ENCODE measurements around the gene FBH1.

Gene FBH1

GRCh38 chr10:5929442-5929841 lies 39.4 kb downstream of the FBH1 start:
- in situ Hi-C loops (cut with HindIII; ENCODE audit: low pct_ligation_motif_present, low sequenced_read_pairs): no loop called here
- Histone ChIP-seq H3K4me3 (ENCODE audit: low read depth, low read length) (no peak overlapping the region), H3K27ac (no peak overlapping the region), H3K36me3 (replicated peaks) (peaks cover 53% of the 10 kb centered on the region), H3K27me3 (replicated peaks) (no peaks in the 10 kb centered on the region)
- no peak for TF ChIP-seq CTCF (IDR thresholded peaks at IDR 0.05; ENCODE audit: low read depth, low read length, missing control alignments)
- no peak for DNase-seq

GRCh38 chr10:5930272-5930671 lies 40.2 kb downstream of the FBH1 start:
- DNase-seq: no peak
- Histone ChIP-seq H3K4me3 (ENCODE audit: low read depth, low read length) (no peak overlapping the region), H3K27me3 (replicated peaks) (no peaks in the 10 kb centered on the region), H3K27ac (no peak overlapping the region), H3K36me3 (replicated peaks) (peaks cover 49% of the 10 kb centered on the region)
- TF ChIP-seq CTCF (IDR thresholded peaks at IDR 0.05; ENCODE audit: low read depth, low read length, missing control alignments): no peak
- in situ Hi-C loops (cut with HindIII; ENCODE audit: low pct_ligation_motif_present, low sequenced_read_pairs): no loop called here

GRCh38 chr10:5932345-5932744 lies 42.3 kb downstream of the FBH1 start:
- H3K36me3 ChIP-seq (replicated peaks): peaks cover 52% of the 10 kb centered on the region
- in situ Hi-C loops (cut with HindIII; ENCODE audit: low pct_ligation_motif_present, low sequenced_read_pairs): no loop called here
- no peak for TF ChIP-seq CTCF (IDR thresholded peaks at IDR 0.05; ENCODE audit: low read depth, low read length, missing control alignments)
- no peak overlapping the region for H3K27ac ChIP-seq
- no peak overlapping the region for H3K4me3 ChIP-seq (ENCODE audit: low read depth, low read length)
- DNase-seq: no peak
- no peaks in the 10 kb centered on the region for H3K27me3 ChIP-seq (replicated peaks)

GRCh38 chr10:5933909-5934546 lies 44.0 kb downstream of the FBH1 start:
- no peak for DNase-seq
- in situ Hi-C loops (cut with HindIII; ENCODE audit: low pct_ligation_motif_present, low sequenced_read_pairs): no loop called here
- TF ChIP-seq CTCF (IDR thresholded peaks at IDR 0.05; ENCODE audit: low read depth, low read length, missing control alignments): no peak
- H3K4me3 ChIP-seq (ENCODE audit: low read depth, low read length): no peak overlapping the region
- no peak overlapping the region for H3K27ac ChIP-seq
- no peaks in the 10 kb centered on the region for H3K27me3 ChIP-seq (replicated peaks)
- H3K36me3 ChIP-seq (replicated peaks): peaks cover 50% of the 10 kb centered on the region

- in situ Hi-C loops (cut with HindIII; ENCODE audit: low pct_ligation_motif_present, low sequenced_read_pairs): no loop called here
- no peak for DNase-seq
- Histone ChIP-seq H3K36me3 (replicated peaks) (peaks cover 34% of the 10 kb centered on the region), H3K27me3 (replicated peaks) (no peaks in the 10 kb centered on the region), H3K27ac (no peak overlapping the region), H3K4me3 (ENCODE audit: low read depth, low read length) (no peak overlapping the region)
- no peak for TF ChIP-seq CTCF (IDR thresholded peaks at IDR 0.05; ENCODE audit: low read depth, low read length, missing control alignments)
Measured at GRCh38 chr10:5935628-5936027, 45.6 kb downstream of the FBH1 start.

- H3K27me3 ChIP-seq (replicated peaks): no peaks in the 10 kb centered on the region
- in situ Hi-C loops (cut with HindIII; ENCODE audit: low pct_ligation_motif_present, low sequenced_read_pairs): no loop called here
- no peak overlapping the region for H3K27ac ChIP-seq
- no peak for DNase-seq
- TF ChIP-seq CTCF (IDR thresholded peaks at IDR 0.05; ENCODE audit: low read depth, low read length, missing control alignments): no peak
- peaks cover 28% of the 10 kb centered on the region for H3K36me3 ChIP-seq (replicated peaks)
- H3K4me3 ChIP-seq (ENCODE audit: low read depth, low read length): no peak overlapping the region
Measured at GRCh38 chr10:5937016-5937415, 47.0 kb downstream of the FBH1 start.

Measured in brain microvascular endothelial cell (primary cell).